Liver (tissue), 9 donors: ENCODE data around the gene PRRG3. TPM values are rescaled to one million over a fixed set of nuclear protein-coding genes. Genes with fewer than 3 reads are reported as not detected.

ENCODE experiments used
- DNase-seq: peaks from one replicate; pipeline ENCODE4 v3.0.0-alpha.2; 2017; ENCODE audit warnings: low spot score
- H3K27ac ChIP-seq, 2 donors: one replicate each; pipeline ENCODE4 v1.7.0; 2013; ENCODE audit warnings: inconsistent platforms in 2 of 2, low read length in 2 of 2, control low read depth in 1 of 2, low read depth in 1 of 2, mild to moderate bottlenecking in 1 of 2
- H3K27me3 ChIP-seq, 4 donors: one replicate each; pipeline versions ENCODE4 v1.6.1 to v1.7.0; 2013; ENCODE audit warnings: low read length in 3 of 4, inconsistent platforms in 1 of 4, mild to moderate bottlenecking in 1 of 4, moderate library complexity in 1 of 4; ENCODE audit not compliant: control insufficient read depth in 4 of 4, insufficient read depth in 4 of 4
- H3K36me3 ChIP-seq, 4 donors: one replicate each; pipeline versions ENCODE4 v1.6.1 to v1.7.0; 2013; ENCODE audit warnings: low read length in 3 of 4, mild to moderate bottlenecking in 3 of 4, low read depth in 1 of 4, moderate library complexity in 1 of 4; ENCODE audit not compliant: control insufficient read depth in 4 of 4, insufficient read depth in 3 of 4
- H3K4me1 ChIP-seq, 4 donors: one replicate each; pipeline versions ENCODE4 v1.6.1 to v1.7.0; 2013; ENCODE audit warnings: low read length in 3 of 4, mild to moderate bottlenecking in 3 of 4, moderate library complexity in 1 of 4; ENCODE audit not compliant: control insufficient read depth in 4 of 4, insufficient read depth in 4 of 4
- H3K4me3 ChIP-seq, 3 donors: one replicate each; pipeline versions ENCODE4 v1.6.1 to v1.7.0; 2013; ENCODE audit warnings: low read length in 3 of 3, control low read depth in 1 of 3, low read depth in 1 of 3, mild to moderate bottlenecking in 1 of 3
- H3K9ac ChIP-seq, 2 donors: one replicate each; pipeline ENCODE4 v1.7.0; 2013; ENCODE audit warnings: low read length in 2 of 2, mild to moderate bottlenecking in 2 of 2, moderate library complexity in 2 of 2, control low read depth in 1 of 2, low read depth in 1 of 2
- H3K9me3 ChIP-seq, 4 donors: one replicate each; pipeline versions ENCODE4 v1.6.1 to v1.7.0; 2013; ENCODE audit warnings: low read length in 3 of 4; ENCODE audit not compliant: control insufficient read depth in 4 of 4
- FOXA1 ChIP-seq: IDR thresholded peaks from 2 replicates; pipeline ENCODE4 v1.6.1; 2016; ENCODE audit warnings: antibody characterized with exemption
- FOXA2 ChIP-seq: IDR thresholded peaks from 2 replicates; pipeline ENCODE4 v1.6.1; 2016; ENCODE audit warnings: antibody characterized with exemption
- GABPA ChIP-seq, 2 donors: IDR thresholded peaks in 1 of 2; conservative IDR thresholded peaks in 1 of 2; 2 replicates each; pipeline ENCODE4 v1.6.1; 2016; ENCODE audit warnings: antibody characterized with exemption in 2 of 2, mild to moderate bottlenecking in 1 of 2, moderate library complexity in 1 of 2
- HNF4G ChIP-seq: IDR thresholded peaks from 2 replicates; pipeline ENCODE4 v1.6.1; 2016; ENCODE audit warnings: antibody characterized with exemption
- JUND ChIP-seq, 2 donors: IDR thresholded peaks; 2 replicates each; pipeline ENCODE4 v1.6.1; 2016; ENCODE audit warnings: antibody characterized with exemption in 2 of 2
- NR2F2 ChIP-seq: IDR thresholded peaks from 2 replicates; pipeline ENCODE4 v1.6.1; 2016; ENCODE audit warnings: antibody characterized with exemption
- RAD21 ChIP-seq, 2 donors: IDR thresholded peaks; 2 replicates each; pipeline ENCODE4 v1.6.1; 2016; ENCODE audit warnings: antibody characterized with exemption in 2 of 2, mild to moderate bottlenecking in 2 of 2
- RXRA ChIP-seq, 2 donors: IDR thresholded peaks; 2 replicates each; pipeline ENCODE4 v1.6.1; 2017 to 2018; ENCODE audit warnings: antibody characterized with exemption in 2 of 2, mild to moderate bottlenecking in 1 of 2
- SP1 ChIP-seq: IDR thresholded peaks from 2 replicates; pipeline ENCODE4 v1.6.1; 2018; ENCODE audit warnings: antibody characterized with exemption, mild to moderate bottlenecking
- TAF1 ChIP-seq: conservative IDR thresholded peaks from 2 replicates; pipeline ENCODE4 v1.6.1; 2016; ENCODE audit warnings: antibody characterized with exemption, mild to moderate bottlenecking
- YY1 ChIP-seq: IDR thresholded peaks from 2 replicates; pipeline ENCODE4 v1.6.1; 2016; ENCODE audit warnings: antibody characterized with exemption, mild to moderate bottlenecking
- WGBS: extraction: QIAGEN DNeasy Blood & Tissue Kit; methylation state at CpG from one replicate; pipeline ENCODE4 v1.1.7; 2013; 5-methylcytosine and 5-hydroxymethylcytosine counted together
- polyA plus RNA-seq, 2 donors: library from polyadenylated mRNA; stranded (reverse) in 1 of 2; unstranded in 1 of 2; fragments of 200-250 nt in 1 of 2; fragments of >200 nt in 1 of 2; fragmentation: Nextera tagmentation in 1 of 2; extraction: Ambion mirVana in 1 of 2; gene quantifications; one replicate each; pipeline versions ENCODE4 v1.2.1 to v1.2.3, GENCODE V29; 2013 to 2015
- total RNA-seq, 2 donors: library from RNA; depleted of rRNA; stranded (reverse); fragments of >200 nt; gene quantifications; one replicate each; pipeline ENCODE4 v1.2.3, GENCODE V29; 2014
- TF ChIP-seq, protein P1 (sequence below): IDR thresholded peaks from 2 replicates; pipeline ENCODE4 v1.6.1; 2016; ENCODE audit warnings: antibody characterized with exemption
- TF ChIP-seq, protein P2 (sequence below): IDR thresholded peaks from 2 replicates; pipeline ENCODE4 v1.6.1; 2016; ENCODE audit warnings: antibody characterized with exemption, mild to moderate bottlenecking
- TF ChIP-seq, protein P3 (sequence below): fragments of 150-350 bp; IDR thresholded peaks from 2 replicates; pipeline ENCODE4 v1.5.1; 2017; ENCODE audit warnings: improper control_type of control experiment, low read depth, low read length; ENCODE audit not compliant: missing input control
- TF ChIP-seq, protein P4 (sequence below): IDR thresholded peaks from 2 replicates; pipeline ENCODE4 v1.6.1; 2016; ENCODE audit warnings: antibody characterized with exemption
- TF ChIP-seq, protein P5 (sequence below): IDR thresholded peaks from 2 replicates; pipeline ENCODE4 v1.6.1; 2016; ENCODE audit warnings: antibody characterized with exemption
- donor health status: healthy.
- donor health status: healthy.
- donor health status: healthy.
- donor health status: healthy.
- donor health status: healthy.

Gene PRRG3
- total and polyA plus RNA-seq, 4 donors = under 0.01 to 0.05 (median 0.01) TPM; not detected in 1

DNA sequence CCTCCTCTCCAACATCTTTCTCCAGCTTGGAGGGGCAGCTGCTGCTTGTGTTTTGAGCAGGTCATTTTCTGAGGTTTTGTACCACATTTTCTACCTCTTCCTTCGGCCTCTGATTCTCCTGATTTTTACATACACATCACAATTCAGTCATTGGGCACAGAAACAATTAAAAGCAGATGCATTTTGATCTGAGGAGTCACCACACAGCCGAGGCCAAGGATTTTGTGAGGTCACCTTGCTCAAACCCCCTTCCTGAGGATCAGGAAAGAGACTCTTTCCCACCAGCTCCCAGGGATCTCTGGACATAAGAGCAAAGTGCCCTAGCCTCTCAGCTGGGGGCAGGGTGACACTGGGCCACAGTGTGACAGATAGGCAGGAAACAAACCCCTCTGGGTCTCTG is 15.2 kb downstream of the PRRG3 start:
- no peaks in the 10 kb centered on the region for H3K36me3 ChIP-seq
- no peaks in the 10 kb centered on the region for H3K27me3 ChIP-seq
- H3K4me1 ChIP-seq = no peaks in the 10 kb centered on the region
- WGBS = 63% methylated on average over 2 of the region's 2 CpGs
- H3K27ac ChIP-seq = no peak overlapping the region
- no peaks in the 10 kb centered on the region for H3K9me3 ChIP-seq
- TF ChIP-seq, protein P1, sequence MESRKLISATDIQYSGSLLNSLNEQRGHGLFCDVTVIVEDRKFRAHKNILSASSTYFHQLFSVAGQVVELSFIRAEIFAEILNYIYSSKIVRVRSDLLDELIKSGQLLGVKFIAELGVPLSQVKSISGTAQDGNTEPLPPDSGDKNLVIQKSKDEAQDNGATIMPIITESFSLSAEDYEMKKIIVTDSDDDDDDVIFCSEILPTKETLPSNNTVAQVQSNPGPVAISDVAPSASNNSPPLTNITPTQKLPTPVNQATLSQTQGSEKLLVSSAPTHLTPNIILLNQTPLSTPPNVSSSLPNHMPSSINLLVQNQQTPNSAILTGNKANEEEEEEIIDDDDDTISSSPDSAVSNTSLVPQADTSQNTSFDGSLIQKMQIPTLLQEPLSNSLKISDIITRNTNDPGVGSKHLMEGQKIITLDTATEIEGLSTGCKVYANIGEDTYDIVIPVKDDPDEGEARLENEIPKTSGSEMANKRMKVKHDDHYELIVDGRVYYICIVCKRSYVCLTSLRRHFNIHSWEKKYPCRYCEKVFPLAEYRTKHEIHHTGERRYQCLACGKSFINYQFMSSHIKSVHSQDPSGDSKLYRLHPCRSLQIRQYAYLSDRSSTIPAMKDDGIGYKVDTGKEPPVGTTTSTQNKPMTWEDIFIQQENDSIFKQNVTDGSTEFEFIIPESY = no peak
- no peak for TF ChIP-seq RAD21 (IDR thresholded peaks at IDR 0.05)
- TF ChIP-seq TAF1 = no peak
- H3K9ac ChIP-seq = no peak overlapping the region
- DNase-seq = no peak
- no peak overlapping the region for H3K4me3 ChIP-seq

DNA sequence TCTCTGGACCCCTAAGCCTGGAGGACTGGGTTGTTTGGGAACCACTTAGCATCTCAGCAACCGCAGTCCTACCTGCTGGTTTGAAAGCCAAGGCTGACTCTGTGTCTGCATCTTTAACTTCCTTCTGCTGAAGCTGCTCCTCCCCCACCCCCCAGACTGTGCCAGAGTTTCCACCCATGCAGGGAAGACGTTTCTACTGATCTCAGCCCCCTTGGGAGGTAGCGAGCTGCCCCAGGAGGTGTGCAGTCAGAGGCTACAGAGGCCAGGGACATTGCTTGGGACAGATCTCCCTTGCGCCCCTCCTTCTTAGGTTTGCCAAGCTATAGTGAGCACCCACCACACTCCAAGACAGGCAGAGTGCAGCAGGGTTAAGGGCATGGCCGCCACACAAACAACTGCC is 15.9 kb downstream of the PRRG3 start:
- Histone ChIP-seq H3K4me3 (no peak overlapping the region), H3K4me1 (no peaks in the 10 kb centered on the region), H3K27me3 (no peaks in the 10 kb centered on the region), H3K36me3 (no peaks in the 10 kb centered on the region), H3K27ac (no peak overlapping the region), H3K9me3 (no peaks in the 10 kb centered on the region), H3K9ac (no peak overlapping the region)
- TF ChIP-seq FOXA1 (no peak), SP1 (no peak), YY1 (no peak), FOXA2 (no peak), JUND (IDR thresholded peaks at IDR 0.05) (no peak), HNF4G (no peak), TAF1 (no peak), RAD21 (IDR thresholded peaks at IDR 0.05) (no peak), GABPA (IDR thresholded peaks at IDR 0.05 in 1 of 2, conservative IDR thresholded peaks at IDR 0.05 in 1 of 2) (no peak), NR2F2 (no peak), RXRA (IDR thresholded peaks at IDR 0.05) (no peak)
- TF ChIP-seq, protein P2, sequence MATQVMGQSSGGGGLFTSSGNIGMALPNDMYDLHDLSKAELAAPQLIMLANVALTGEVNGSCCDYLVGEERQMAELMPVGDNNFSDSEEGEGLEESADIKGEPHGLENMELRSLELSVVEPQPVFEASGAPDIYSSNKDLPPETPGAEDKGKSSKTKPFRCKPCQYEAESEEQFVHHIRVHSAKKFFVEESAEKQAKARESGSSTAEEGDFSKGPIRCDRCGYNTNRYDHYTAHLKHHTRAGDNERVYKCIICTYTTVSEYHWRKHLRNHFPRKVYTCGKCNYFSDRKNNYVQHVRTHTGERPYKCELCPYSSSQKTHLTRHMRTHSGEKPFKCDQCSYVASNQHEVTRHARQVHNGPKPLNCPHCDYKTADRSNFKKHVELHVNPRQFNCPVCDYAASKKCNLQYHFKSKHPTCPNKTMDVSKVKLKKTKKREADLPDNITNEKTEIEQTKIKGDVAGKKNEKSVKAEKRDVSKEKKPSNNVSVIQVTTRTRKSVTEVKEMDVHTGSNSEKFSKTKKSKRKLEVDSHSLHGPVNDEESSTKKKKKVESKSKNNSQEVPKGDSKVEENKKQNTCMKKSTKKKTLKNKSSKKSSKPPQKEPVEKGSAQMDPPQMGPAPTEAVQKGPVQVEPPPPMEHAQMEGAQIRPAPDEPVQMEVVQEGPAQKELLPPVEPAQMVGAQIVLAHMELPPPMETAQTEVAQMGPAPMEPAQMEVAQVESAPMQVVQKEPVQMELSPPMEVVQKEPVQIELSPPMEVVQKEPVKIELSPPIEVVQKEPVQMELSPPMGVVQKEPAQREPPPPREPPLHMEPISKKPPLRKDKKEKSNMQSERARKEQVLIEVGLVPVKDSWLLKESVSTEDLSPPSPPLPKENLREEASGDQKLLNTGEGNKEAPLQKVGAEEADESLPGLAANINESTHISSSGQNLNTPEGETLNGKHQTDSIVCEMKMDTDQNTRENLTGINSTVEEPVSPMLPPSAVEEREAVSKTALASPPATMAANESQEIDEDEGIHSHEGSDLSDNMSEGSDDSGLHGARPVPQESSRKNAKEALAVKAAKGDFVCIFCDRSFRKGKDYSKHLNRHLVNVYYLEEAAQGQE = no peak
- TF ChIP-seq, protein P3, sequence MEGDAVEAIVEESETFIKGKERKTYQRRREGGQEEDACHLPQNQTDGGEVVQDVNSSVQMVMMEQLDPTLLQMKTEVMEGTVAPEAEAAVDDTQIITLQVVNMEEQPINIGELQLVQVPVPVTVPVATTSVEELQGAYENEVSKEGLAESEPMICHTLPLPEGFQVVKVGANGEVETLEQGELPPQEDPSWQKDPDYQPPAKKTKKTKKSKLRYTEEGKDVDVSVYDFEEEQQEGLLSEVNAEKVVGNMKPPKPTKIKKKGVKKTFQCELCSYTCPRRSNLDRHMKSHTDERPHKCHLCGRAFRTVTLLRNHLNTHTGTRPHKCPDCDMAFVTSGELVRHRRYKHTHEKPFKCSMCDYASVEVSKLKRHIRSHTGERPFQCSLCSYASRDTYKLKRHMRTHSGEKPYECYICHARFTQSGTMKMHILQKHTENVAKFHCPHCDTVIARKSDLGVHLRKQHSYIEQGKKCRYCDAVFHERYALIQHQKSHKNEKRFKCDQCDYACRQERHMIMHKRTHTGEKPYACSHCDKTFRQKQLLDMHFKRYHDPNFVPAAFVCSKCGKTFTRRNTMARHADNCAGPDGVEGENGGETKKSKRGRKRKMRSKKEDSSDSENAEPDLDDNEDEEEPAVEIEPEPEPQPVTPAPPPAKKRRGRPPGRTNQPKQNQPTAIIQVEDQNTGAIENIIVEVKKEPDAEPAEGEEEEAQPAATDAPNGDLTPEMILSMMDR = no peak
- TF ChIP-seq, protein P4, sequence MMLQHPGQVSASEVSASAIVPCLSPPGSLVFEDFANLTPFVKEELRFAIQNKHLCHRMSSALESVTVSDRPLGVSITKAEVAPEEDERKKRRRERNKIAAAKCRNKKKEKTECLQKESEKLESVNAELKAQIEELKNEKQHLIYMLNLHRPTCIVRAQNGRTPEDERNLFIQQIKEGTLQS = no peak
- TF ChIP-seq, protein P5, sequence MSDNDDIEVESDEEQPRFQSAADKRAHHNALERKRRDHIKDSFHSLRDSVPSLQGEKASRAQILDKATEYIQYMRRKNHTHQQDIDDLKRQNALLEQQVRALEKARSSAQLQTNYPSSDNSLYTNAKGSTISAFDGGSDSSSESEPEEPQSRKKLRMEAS = no peak
- TF ChIP-seq, protein P1 = no peak
- 51% methylated on average over 5 of the region's 5 CpGs for WGBS
- no peak for DNase-seq
